ENCODE measurements around the gene WIPI1.

- TF ChIP-seq POLR2A (IDR thresholded peaks at IDR 0.05) (peak; percentile 44), CTCF (IDR thresholded peaks at IDR 0.05) (no peak)
Measured at GRCh38 chr17:68456339-68457167, 743 bp downstream of the WIPI1 start.

Data from prostate gland (tissue), 2 donors.